T-helper 22 cell (primary cell): ENCODE results near the gene MYOZ1.
"Not testable (repeated sequence)": the region's sequence is repeated elsewhere in the genome, so short reads cannot be mapped to it uniquely, and the experiment has no call there.

ENCODE experiments used
- DNase-seq: peaks from one replicate; pipeline ENCODE4 v3.0.0-alpha.2; 2020; ENCODE audit warnings: low read depth

The MYOZ1 gene

DNA sequence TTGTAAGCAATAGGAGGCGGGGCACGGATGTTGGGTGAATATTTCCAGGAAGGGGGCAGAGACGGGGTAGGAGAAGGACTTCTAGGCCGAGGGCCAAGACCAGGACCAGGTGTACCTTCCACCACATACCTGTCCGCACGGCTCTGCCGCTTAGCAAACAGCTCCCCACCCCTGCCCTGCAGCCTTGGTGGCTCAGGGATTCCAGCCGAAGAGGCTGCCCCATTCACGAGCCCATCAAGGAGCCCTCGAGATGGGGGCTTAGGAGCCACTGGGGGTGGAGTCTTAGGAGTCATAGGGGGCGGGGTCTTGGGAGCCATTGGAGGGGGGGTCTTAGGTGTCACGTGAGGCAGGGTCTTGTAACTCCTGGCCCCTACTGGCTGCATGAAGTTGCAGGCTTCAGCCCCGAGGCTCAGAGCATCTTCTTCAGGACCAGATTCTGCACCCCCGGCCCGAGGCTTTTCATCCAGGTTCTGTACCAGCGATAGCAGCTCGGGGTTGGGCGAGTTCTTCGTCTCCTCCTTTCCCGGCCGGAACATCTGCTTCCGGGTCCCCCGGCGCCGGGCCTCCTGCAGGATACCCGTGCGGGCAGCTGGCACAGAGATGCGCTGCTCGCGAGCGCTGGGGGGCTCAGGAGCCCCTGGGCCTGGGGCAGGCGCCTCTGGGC, 6.1 kb upstream of the MYOZ1 start:
- DNase-seq, result no peak

DNA sequence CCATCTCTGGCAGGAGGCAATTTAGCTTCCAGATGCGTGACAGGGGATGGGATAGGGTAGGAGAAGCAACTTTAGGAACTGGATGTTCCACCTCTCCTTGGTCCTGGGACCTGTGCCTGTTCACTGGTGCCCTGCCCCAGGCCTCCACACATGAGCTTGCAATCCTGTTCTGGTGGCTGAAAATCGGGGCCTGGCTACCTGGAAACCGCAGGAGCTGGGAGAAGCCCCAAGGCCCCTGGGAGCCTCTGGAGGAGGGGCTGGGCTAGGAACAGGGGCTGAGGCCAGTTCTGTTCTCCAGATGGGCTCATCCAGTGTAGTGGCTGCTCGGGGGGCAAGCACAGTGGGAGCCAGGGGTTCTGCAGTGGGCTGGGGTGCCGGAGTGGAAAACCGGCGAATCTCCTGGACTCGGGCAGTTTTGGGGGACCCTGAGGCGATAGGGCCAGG, 5.3 kb upstream of the MYOZ1 start:
- no peak for DNase-seq

DNA sequence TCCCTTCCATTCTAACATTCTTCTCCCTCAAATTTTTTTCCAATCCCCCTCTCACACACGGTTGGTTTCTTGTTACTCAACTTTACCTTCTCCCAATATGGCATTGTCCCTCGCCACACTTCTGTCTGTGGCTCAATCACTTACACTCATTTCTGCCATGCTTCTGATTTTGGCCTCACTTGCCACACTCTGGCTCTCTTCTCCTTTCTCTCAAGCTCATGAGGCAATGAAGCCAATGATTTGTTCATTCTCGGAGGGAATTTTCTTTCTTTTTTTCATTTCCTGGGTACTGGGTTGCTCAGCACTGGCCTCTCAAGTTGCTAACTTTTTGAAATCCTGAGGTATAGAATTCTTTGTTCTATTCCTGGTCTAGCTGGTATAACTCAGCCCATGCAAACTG, 4.0 kb upstream of the MYOZ1 start:
- no peak for DNase-seq

DNA sequence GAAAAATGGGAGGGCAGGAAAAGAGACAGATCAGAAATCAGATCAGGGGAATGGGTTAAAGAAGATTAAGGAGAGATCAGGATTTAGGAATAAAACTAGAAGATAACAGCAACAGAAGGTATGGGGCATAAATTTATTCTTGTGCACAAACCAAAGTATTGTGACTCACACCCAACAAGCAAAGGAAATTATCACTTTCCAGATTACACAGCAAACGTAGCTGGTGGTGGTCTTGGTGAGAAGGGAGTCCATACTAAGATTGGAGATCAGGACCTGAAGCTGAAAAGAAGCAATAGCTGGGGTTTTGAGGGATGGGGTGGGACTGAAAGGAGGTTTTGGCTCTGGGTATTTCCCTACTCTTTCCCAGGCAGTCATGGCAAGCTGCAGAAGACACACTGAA, 3.5 kb upstream of the MYOZ1 start:
- DNase-seq, result no peak

DNA sequence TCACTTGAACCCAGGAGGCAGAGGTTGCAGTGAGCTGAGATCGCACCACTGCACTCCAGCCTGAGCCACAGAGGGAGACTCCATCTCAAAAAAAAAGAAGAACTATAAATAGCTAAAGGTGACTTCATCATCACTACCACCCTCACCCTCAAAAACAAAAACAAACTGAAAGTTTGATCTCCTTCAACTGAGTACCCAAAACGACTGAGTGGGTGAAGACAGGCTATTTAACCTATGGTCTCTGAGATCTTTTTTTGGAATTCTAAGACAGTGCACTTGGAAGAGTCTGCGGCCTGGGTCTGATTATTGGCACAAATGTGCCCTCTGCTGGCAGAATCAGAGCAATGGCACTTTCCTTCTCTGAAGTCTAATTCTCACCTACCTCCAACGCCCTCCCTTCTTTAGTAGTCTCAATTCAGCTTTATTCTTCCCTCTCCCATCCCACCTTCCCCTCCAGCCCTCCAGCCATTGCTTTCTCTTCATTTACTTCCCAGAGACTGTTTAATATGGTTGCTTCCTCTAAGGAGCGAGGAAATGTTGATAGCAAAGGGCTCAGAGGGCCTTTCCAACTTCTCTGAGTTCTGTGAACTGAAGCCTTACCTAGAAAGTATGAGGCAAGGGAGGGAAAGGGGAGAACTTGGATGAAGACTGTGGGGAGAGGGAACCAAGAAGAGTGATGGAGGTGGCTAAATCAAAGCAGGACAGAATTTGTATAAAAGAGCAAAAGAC, 2.9 kb upstream of the MYOZ1 start:
- DNase-seq, result peak; percentile 21

DNA sequence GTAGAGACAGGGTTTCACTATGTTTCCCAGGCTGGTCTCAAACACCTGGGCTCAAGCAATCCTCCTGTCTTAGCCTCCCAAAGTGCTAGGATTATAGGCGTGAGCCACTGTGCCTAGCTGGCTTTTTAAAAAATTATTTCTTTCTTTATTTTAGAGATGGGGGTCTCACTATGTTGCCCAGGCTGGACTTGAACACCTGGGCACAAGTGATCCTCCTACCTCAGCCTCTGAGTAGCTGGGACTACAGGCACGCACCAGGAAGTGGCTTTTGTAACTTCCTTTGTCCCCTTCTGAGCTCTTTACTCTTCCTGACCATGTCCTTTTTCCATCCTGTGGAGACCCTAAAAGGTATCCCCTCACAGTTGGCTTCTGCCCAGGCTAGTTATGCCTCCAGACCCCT, 2.1 kb upstream of the MYOZ1 start:
- no peak for DNase-seq

DNA sequence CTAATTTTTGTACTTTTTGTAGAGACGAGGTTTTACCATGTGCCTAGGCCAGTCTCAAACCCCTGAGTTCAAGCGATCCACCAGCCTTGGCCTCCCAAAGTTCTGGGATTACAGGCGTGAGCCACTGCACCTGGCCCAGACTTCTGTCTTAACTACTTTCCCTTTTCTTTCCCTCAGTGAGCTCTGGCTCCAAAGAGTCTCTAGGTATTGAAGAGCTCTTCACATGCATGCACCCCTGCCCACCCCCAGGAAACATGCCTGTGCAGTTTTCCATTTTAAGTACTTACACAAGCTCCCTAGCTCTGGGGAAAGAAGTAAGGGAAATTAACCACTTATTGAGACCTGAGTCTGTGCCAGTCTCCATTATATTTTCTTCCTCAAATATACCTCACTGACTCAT, 2.0 kb downstream of the MYOZ1 start:
- DNase-seq, result no peak

DNA sequence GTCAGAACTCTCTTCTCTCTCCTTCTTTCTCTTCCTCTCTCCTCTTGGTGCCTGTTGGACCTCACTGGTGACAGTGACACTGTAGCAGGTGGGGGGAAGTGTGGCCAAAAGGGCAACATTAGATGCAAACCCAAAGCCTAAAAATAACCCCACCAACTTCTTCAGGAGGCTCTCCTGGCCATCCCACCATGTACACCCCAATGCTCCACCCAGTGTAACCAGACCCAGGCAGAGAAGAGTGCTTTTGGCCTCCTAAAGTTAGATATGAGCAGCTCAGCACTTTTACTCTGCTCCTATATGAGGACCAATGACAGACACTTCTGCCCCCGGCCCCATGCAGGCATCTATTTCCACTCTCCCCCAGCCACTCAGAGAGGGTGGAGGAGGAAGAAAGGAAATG, 5.5 kb downstream of the MYOZ1 start:
- no peak for DNase-seq

DNA sequence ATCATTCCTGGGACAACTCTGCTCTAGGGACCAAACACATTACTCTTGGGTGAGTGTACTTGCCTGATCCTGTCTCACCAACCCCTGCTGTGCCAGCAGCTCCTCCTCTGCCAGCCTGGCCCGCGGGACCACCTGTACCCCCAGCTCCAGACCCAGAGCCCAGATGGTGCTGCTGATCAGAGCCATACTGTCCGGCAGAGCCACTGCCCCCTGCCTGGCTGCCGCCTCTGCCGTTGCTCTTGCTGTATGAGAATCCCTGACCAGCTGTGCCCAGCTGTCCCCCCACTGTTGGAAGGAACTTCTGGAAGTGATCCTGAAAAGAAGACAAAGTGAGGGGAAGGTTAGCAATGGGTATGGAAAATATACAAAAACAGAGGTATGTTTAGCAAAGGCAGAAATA, 6.9 kb downstream of the MYOZ1 start:
- no peak for DNase-seq

DNA sequence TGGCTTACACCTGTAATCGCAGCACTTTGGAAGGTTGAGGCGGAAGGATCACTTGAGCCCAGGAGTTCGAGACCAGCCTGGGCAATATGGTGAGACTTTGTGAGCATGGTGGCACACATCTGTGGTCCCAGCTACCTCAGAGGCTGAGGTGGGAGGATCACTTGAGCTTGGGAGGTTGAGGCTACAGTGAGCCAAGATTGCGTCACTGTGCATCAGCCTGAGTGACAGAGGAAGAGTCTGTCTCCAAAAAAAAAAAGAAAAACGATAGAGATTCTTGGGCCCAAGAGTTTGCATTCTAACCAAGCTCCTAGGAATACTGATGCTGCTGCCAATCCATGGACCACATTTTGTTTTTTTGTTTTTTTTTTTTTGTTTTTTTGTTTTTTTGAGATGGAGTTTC, 12.1 kb downstream of the MYOZ1 start:
- DNase-seq, result no peak

DNA sequence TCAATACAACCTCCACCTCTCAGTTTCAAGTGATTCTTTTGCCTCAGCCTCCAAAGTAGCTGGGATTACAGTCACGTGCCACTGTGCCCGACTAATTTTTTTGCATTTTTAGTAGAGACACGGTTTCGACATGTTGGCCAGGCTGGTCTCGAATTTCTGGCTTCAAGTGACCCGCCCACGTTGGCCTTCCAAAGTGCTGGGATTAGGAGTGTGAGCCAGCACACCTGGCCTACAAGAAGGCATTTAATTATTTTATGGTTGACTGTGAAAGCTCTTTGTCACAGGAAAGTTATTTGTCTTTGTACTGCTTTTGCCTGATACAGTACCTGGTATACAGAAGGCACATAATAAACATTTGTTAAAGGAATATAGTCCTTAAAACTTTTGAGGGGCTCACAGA, 12.9 kb downstream of the MYOZ1 start:
- no peak for DNase-seq

DNA sequence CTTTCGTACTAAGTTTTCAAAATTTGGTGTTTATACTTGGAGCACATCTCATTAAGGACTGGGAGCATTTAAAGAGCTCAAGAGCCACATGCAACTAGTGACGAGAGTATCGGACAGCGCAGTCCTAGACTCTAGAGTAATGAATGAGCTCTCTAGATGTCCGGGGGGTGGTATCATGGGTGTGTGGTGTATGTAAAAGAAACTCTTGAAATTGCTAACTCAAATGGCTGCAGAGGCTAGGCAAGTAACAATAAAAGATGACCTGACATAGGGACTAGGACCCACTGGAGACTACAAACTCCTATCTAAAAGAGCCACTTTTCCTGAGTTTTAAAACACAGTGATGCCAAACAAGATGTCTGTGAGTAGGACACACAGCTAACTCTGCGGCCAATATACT, 14.0 kb downstream of the MYOZ1 start:
- no peak for DNase-seq

DNA sequence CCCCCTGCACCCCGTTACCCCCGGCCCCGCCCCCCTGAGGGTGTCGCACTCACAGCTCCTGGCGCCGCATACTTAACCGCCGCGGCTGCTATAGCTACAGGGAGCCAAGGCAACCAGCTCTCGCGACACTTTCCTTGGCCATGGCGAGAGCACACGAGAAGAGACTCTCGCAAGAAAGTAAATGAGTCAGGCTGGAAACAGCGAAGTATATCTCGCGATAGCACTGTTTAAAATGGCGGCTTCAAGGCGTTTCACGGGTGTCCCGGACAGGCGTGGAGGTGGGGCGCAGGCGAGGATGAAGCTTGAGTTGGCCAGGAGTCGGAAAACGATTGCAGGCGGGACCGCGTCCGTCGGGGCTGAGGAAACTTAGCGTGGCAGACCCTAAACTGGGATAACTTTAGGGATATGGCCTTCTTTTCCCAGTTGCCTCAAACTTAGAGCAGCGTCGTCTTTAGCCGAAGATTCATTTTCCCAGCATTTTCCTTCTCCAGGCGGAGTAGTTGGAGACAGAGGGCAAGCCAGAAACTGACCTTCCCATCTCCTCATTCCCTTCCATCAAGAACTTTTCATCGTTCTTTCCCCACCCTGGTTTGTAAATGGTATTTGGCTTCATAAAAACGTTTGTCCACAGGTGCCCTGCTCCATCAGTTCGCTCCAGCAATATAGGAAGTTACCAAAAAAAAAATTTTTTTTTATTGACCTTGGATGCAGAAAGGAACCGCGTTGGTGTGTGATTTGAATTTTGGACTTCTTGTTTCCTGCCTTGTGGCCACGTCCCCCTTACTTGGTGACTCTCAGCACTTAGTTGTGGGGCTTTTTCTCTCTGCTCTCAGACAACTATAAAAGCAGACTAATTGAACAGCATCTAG, 15.2 kb downstream of the MYOZ1 start:
- peak; percentile 92 for DNase-seq

DNA sequence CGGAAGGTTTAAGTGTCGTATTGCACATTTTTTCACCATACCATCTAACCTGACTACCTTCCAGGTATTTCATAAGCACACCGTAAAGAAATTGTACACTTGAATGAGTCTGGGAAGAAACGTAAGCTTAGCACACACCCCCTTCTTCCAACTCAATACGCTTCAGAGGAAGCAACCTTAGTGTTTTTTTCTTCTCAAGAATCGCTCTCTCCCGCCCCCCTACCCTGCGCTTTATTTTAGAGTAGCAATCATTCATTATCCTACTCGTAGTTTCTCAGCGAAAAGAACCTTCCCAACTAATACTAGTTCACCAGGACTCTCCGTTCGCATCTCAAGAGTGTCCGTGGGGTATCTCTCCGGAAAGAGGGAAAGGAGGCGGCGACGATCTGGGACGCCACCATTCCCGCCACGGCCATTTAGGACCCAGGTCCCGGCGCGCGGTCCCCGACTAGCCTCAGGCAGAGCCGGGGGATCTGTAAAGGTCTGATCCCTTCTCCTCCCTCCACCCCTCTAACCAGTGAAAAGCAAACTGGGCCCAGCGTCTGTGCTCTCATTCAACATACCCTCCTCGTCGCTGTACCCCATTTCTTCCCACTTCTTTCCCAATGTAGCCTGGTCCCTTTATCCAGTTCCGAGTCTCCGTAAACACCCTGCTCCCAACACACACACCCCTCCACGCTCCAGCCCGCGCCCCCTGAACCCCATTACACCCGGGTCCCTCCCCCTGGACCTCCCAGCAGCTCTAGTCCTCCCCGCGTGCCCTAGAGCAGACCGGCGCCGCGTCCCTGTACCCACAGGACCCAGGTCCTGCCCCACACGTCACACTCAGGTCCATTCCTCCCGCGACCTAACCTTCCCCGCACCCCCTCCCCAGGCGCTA, 16.0 kb downstream of the MYOZ1 start:
- DNase-seq, result no peak

DNA sequence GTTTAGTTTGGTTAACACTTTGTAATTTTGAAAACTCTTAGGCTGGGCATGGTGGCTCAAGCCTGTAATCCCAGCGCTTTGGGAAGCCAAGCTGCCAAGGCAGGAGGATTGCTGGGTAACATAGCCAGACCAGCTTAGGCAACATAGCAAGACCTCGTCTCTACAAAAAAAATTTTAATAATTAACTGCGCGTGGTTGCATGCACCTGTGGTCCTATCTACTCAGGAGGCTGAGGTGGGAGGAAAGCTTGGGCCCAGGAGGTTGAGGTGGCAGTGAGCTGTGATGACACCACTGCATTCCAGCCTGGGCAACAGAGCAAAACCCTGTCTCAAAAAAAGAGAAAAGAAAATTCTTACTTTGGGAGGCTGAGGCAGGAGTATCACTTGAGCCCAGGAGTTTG, 18.2 kb downstream of the MYOZ1 start:
- DNase-seq, result no peak

DNA sequence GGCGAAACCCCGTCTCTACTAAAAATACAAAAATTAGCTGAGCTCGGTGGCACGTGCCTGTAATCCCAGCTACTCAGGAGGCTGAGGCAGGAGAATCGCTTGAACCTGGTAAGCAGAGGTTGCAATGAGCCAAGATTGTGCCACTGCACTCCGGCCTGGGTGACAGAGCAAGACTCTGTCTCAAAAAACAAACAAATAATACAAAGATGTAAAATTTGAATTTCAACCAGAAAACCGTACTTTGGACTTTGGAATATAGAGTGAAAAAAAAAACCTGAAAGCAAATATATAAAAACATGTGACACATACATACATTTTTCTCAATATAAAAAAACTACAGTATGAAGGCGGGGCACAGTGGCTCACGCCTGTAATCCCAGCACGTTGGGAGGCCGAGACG, 20.3 kb downstream of the MYOZ1 start:
- DNase-seq, result not testable (repeated sequence)

DNA sequence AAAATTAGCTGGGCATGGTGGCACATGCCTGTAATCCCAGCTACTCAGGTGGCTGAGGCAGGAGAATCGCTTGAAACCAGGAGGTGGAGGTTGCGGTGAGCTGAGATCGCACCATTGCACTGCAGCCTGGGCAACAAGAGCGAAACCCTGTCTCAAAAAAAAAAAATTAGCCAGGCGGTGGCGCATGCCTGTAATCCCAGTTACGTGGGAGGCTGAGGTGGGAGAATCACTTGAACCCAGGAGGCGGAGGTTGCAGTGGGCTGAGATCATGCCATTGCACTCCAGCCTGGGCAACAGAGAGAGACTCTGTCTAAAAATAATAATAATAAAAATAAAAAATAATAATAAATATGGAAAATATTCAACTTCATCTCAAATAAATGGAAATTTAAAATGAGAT, 24.1 kb downstream of the MYOZ1 start:
- DNase-seq, result not testable (repeated sequence)

DNA sequence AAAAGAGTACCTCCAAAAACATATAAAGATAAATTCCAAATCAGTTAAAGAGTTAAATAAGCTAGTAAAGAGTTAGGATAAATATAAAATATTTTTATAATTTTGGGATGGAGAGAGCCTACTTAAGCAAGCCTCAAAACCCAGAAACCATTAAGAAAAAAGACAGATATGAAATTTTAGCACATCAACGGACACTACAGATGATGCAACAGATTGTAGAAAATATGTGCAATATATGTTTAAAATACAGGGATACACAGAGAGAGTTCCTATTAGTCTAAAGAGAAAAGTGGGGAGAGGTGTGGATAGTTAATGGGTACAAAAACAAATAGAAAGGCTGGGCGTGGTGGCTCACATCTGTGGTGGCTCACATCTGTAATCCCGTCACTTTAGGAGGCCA, 26.6 kb downstream of the MYOZ1 start:
- no peak for DNase-seq

DNA sequence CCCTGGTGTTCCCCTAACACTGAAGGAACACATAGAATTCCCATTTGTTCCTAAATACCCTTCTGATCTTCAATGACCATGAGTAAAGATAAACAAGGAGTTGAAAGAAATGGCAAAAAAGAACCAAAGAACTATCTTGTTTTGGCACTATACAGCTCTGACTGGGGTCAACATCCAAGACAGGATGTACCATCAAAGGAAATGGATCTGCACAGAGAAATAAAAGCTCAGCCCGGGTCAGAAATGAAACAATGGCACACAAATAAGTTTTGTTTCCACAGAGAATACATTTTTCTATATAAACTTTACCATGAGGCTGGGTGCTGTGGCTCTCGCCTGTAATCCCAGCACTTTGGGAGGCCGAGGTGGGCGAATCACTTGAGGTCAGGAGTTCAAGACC, 32.2 kb downstream of the MYOZ1 start:
- DNase-seq, result no peak

DNA sequence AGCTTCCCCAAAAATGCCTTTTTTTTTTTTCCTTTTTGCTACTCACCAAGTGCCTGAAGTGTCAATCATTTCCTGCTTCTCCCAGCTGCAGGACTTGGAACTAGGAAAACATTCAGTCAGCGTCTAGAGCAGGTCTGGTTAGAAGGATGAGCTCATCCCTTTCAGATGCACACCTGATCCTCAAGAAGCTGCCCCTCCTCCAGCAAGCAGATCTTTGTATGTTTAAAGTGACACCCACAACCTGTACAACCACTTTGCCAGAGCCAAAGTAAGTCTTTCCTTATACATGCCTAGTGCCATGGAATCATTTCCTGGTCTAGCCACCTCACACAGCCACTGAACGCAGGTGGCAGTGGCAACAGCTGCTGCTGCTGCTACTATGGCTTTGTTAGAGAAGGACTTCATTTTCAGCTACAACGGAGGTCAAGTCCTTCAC, 39.8 kb downstream of the MYOZ1 start:
- DNase-seq, result no peak

DNA sequence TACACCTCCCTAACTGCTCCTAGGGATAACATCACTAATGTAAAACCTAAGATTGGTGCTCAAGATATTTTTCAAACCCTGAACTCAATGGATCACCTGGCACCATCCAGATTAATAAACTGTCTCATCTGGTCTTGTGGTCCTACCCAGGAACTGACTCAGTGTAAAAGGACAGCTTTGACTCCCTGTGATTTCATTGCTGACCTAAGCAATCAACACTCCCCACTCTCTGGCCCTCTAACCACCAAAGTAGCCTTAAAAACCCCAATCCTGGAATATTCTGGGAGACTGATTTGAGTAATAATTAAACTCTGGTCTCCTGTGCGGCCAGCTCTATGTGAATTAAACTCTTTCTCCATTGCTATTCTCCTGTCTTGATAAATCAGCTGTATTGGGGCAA, 43.9 kb downstream of the MYOZ1 start:
- DNase-seq, result no peak

DNA sequence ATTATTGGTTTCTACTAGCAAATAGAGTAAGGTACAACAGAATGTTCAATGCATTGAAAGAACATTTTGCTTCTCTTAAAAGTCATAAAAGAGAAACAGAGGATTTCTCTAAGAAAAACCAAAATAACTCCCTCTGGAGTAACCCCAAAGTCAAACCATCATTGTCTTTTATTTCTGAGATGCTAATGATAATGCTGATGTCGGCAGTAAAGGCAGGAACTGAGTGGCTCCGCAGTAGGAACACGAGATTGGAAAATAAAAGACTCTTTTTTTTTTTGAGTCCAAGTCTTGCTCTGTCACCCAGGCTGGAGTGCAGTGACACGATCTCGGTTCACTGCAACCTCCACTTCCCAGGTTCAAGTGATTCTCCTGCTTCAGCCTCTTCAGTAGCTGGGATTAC, 47.5 kb downstream of the MYOZ1 start:
- DNase-seq, result no peak
